Activated naive CD8-positive, alpha-beta T cell treated with anti-CD3 and anti-CD28 coated beads for 36 hours (primary cell): ENCODE data around the gene GTF2I. TPM values are rescaled to one million over a fixed set of nuclear protein-coding genes. Genes with fewer than 3 reads are reported as not detected.
"Not testable (repeated sequence)": the region's sequence is repeated elsewhere in the genome, so short reads cannot be mapped to it uniquely, and the experiment has no call there.

Source experiments
- DNase-seq: peaks from one replicate; pipeline ENCODE4 v3.0.0; 2021
- H3K27ac Mint-ChIP-seq: one replicate; pipeline ENCODE4 v1.8.0; 2022; ENCODE audit warnings: mild to moderate bottlenecking, moderate library complexity, mixed read lengths
- H3K27me3 Mint-ChIP-seq: one replicate; pipeline ENCODE4 v1.8.0; 2022; ENCODE audit warnings: mild to moderate bottlenecking, mixed read lengths
- H3K36me3 Mint-ChIP-seq: one replicate; pipeline ENCODE4 v1.8.0; 2021; ENCODE audit warnings: mild to moderate bottlenecking, mixed read lengths
- H3K4me1 Mint-ChIP-seq: one replicate; pipeline ENCODE4 v1.8.0; 2021; ENCODE audit warnings: mixed read lengths
- H3K4me3 Mint-ChIP-seq: one replicate; pipeline ENCODE4 v1.8.0; 2022; ENCODE audit warnings: mild to moderate bottlenecking, moderate library complexity, mixed read lengths
- H3K9me3 Mint-ChIP-seq: one replicate; pipeline ENCODE4 v1.8.0; 2022; ENCODE audit warnings: mixed read lengths
- total RNA-seq, 2 experiments: library from RNA; stranded (reverse); gene quantifications; one replicate each; pipeline ENCODE4 v1.2.3, GENCODE V29; 2021

GTF2I gene
- total RNA-seq, 2 experiments from 2014 or later = 151 to 158 TPM

DNA sequence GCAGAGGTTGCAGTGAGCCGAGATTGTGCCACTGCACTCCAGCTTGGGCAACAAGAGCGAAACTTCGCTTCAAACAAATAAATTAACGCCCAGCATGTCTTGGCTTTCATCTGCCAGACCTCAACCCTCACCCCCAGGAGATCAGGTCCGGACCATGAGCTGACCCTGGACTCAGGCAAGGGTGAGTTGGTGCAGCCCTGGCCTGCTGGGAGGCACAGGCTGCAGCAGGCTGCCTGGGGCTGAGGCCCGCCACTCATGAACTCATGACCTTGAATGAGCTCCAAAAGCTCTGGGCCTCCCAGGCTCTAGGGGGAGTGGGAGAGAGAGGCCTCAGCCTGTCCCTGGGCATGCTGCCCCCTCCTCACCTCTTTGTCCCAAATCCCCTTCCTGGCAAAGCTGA lies 114.6 kb downstream of the GTF2I start:
- H3K27me3 Mint-ChIP-seq, H3K27ac Mint-ChIP-seq, H3K4me3 Mint-ChIP-seq, H3K9me3 Mint-ChIP-seq, H3K36me3 Mint-ChIP-seq, DNase-seq, H3K4me1 Mint-ChIP-seq: not testable (repeated sequence)

DNA sequence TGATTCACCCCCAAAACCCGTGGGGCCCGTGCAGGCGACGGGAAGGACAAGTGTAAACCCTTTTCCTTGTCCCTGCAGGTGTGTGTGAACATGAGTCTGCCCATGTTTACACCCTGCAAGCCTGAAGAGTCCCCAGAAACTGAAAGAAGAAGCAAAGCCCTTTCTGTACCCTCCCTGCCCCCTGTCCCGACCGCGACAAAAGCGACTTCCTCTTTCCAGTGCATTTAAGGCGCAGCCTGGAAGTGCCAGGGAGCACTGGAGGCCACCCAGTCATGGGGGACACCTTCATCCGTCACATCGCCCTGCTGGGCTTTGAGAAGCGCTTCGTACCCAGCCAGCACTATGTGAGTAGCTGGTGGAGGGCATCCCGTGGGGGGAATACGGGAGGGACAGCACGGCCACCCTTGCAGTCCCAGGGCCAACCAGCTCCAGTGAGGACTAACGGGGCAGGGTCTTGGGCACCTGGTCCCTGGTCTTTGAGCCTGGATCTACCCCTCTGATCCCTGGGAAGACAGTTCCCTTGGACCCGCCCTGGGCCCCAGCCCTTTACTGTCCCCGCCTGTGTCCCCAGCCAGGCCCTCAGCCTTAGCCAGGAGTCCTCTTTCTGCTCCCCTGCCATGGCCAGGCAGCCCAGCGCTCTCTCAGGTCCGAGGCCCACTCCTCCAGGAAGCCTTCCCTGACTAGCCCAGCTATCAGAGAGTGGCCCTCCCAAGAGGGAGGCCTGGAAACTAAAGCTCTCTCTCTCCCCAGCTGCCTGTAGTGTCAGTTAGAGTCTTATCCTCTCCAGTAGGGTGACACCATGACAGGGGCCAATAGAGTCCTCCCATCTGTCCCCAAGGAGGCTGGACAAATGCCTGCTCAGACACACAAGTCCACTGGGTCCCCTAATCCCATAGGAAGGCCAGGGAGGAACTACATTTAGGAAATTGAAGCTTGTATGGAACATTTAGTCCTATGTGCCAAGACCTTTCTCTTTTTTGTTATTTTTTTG lies 116.5 kb downstream of the GTF2I start, which contains the start of gene NCF1:
Gene NCF1, plus strand, starts transcription at position 252 of the 991 bp plus-strand sequence. Its CDS starts 21 bp downstream, at position 273.
- H3K4me3 Mint-ChIP-seq, H3K4me1 Mint-ChIP-seq, DNase-seq, H3K27me3 Mint-ChIP-seq, H3K27ac Mint-ChIP-seq, H3K36me3 Mint-ChIP-seq, H3K9me3 Mint-ChIP-seq: not testable (repeated sequence)

DNA sequence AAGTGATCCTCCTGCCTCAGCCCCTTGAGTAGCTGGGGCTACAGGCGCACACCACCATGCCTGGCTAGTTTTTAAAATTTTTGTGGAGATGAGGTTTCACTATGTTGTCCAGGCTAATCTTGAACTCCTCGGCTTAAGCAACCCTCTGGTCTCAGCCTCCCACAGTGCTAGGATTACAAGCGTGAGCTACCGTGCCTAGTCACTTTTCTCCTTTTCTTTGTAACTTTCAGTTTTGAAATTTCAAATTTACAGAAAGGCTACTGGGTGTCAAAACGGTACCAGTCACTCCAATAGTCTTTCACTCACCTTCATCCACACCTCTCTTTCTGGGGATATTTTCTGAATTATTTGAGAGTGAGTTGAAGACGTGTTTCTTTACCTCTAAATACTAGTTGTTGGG lies 117.6 kb downstream of the GTF2I start:
- not testable (repeated sequence) for H3K27ac Mint-ChIP-seq, H3K4me1 Mint-ChIP-seq, H3K9me3 Mint-ChIP-seq, H3K4me3 Mint-ChIP-seq, DNase-seq, H3K27me3 Mint-ChIP-seq, H3K36me3 Mint-ChIP-seq

DNA sequence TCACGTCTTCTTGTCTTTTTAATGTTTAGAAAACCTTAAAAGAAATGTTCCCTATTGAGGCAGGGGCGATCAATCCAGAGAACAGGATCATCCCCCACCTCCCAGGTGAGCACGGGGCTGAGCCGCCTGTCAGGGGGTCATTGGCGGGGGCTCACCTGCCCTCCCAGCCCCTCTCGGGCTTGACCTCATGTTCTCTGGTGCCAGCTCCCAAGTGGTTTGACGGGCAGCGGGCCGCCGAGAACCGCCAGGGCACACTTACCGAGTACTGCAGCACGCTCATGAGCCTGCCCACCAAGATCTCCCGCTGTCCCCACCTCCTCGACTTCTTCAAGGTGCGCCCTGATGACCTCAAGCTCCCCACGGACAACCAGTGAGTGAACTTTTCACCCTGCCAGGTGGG lies 121.5 kb downstream of the GTF2I start:
- H3K4me1 Mint-ChIP-seq, H3K36me3 Mint-ChIP-seq, H3K9me3 Mint-ChIP-seq, H3K27me3 Mint-ChIP-seq, H3K4me3 Mint-ChIP-seq, DNase-seq, H3K27ac Mint-ChIP-seq: not testable (repeated sequence)

DNA sequence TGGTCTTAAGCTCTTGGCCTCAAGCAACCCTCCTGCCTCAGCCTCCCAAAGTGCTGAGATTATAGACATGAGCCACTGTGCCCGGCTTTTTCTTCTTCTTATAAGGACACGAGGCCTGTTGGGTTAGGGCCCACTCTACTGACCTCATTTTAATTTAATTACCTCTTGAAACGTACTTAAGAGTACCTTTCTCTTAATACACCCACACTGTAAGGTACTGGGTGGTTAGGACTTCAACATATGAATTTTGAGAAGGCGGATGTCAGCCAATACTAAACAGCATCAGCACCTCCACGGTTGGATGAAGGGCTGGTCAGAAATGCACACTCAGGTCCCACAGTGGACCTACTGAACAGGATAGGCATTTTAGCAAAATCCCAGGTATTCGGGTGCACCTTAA lies 124.2 kb downstream of the GTF2I start:
- not testable (repeated sequence) for H3K27ac Mint-ChIP-seq, H3K27me3 Mint-ChIP-seq, H3K36me3 Mint-ChIP-seq, DNase-seq, H3K4me1 Mint-ChIP-seq, H3K4me3 Mint-ChIP-seq, H3K9me3 Mint-ChIP-seq

DNA sequence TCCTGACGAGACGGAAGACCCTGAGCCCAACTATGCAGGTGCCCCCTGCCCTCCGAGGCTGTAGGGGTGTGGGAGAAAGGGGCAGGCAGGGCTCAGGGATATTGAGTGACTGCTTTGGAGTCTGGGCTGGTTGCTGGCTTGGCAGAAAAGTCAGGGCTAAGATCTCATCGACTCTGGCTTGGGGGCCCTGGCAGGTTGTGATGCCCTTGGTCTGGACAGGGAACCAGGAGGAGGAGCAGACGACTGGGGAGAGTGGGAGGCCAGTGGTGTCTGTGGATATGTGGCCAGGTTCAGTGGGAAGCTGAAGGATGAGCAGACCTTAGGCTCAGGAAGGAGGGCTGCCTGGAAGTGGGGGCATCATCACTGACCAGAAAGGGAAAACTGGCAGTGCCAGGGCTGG lies 126.1 kb downstream of the GTF2I start:
- DNase-seq, H3K4me3 Mint-ChIP-seq, H3K4me1 Mint-ChIP-seq, H3K27ac Mint-ChIP-seq, H3K27me3 Mint-ChIP-seq, H3K9me3 Mint-ChIP-seq, H3K36me3 Mint-ChIP-seq: not testable (repeated sequence)

DNA sequence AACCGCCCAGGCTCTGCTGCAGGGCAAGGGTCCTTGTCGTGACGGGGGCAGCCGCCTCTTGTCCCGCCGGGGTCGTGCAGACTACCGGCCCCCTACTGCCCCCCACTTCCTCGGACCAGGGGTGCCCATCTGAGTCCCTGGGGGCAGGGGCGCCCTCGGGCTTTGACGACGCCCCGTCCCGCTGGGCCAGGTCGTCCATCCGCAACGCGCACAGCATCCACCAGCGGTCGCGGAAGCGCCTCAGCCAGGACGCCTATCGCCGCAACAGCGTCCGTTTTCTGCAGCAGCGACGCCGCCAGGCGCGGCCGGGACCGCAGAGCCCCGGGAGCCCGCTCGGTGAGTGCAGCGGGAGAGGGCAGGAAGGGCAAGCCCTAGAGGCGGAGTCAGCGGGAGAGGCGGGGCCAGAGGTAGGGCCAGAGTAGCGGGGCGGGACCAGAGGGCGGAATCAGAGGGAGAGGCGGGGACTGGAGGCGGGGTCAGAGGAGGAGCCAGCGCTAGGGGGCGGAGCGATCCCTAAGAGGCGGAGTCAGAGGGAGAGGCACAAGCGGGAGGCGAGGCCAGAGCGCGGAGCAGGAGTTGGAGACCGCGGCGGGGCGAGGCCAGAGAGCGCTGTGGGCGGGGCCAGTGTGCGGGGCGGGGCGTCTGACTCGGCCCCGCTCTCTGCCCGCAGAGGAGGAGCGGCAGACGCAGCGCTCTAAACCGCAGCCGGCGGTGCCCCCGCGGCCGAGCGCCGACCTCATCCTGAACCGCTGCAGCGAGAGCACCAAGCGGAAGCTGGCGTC lies 131.0 kb downstream of the GTF2I start:
- DNase-seq = peak; percentile 93
- H3K4me3 Mint-ChIP-seq = peak overlapping the region; percentile 32
- not testable (repeated sequence) for H3K27ac Mint-ChIP-seq, H3K27me3 Mint-ChIP-seq, H3K4me1 Mint-ChIP-seq, H3K36me3 Mint-ChIP-seq, H3K9me3 Mint-ChIP-seq

DNA sequence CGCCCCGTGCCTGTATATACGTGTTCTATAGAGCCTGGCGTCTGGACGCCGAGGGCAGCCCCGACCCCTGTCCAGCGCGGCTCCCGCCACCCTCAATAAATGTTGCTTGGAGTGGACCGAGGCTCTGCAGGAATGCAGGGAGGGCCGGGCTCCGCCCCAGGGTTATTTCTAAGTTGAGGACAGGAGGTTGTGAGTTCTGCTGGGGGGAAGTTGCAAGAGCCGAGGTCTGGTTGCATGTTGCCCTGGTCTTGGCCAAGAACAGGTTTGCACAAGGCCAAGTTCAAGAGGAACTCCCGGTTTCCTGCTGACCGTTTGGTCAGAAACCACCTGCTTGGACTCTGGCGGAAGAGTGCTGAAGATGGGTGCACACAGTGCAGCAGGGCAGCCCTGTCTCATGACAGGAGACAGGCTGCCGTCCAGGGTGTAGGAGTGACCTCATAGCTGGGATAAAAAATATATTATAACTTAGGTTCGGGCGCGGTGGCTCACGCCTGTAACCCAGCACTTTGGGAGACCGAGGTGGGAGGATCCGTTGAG lies 131.8 kb downstream of the GTF2I start:
- not testable (repeated sequence) for H3K27ac Mint-ChIP-seq, DNase-seq, H3K9me3 Mint-ChIP-seq, H3K4me1 Mint-ChIP-seq, H3K27me3 Mint-ChIP-seq, H3K36me3 Mint-ChIP-seq, H3K4me3 Mint-ChIP-seq

DNA sequence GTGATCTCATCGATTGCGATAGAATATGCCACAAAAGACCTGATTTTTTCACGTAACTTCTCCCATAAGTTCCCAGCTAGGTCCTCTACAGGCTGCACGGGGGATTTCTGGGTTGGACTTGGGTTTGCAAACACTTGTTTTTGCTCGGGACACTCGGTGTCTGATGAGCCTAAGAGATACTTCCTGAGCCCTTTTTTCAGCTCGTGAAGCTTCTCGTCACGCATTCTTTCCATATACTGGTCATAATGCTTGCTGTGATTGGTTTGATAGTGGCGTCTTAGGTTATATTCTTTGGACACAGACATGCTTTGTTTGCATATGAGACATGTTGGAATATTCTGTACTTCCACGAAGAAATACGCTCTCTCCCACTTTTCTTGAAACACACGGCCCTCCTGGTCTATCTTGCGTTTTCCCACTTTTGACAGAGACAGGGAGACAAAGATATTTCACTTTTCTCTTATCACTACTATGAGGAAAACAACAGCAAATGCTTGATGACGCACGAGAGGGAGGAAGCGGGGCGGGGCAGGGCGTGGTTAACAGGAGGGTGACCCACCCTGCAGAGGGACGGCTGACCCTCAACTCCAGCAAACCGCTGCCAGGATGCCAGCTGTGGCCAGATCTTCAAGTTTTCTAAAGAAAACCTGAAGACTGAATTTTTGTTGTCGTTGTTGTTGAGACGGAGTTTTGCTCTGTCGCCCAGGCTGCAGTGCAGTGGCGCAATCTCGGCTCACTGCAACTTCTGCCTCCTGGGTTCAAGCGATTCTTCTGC lies 140.5 kb downstream of the GTF2I start:
- H3K9me3 Mint-ChIP-seq, DNase-seq, H3K27me3 Mint-ChIP-seq, H3K4me1 Mint-ChIP-seq, H3K4me3 Mint-ChIP-seq, H3K27ac Mint-ChIP-seq, H3K36me3 Mint-ChIP-seq: not testable (repeated sequence)

DNA sequence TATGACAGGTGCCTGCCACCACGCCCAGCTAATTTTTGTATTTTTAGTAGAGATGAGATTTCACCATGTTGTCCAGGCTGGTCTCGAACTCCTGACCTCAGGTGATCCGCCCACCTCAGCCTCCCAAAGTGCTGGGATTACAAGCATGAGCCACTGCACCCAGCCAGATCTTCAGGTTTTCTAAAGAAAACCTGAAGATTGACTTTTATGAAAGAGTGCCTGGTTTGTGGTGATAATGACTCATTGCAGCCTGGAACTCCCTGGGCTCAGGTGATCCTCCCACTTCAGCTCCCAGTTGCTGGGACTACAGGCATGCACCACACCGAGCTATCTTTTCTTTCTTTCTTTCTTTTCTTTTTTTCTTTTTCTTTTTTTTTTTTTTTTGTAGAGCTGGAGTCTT lies 141.1 kb downstream of the GTF2I start:
- not testable (repeated sequence) for H3K27me3 Mint-ChIP-seq, H3K9me3 Mint-ChIP-seq, DNase-seq, H3K27ac Mint-ChIP-seq, H3K36me3 Mint-ChIP-seq, H3K4me1 Mint-ChIP-seq, H3K4me3 Mint-ChIP-seq

Other genes with a start within 250 kb of the GTF2I start
- 1 to 10 TPM; 2.0 to 2.2 TPM for gene GTF2IRD1, start 203.8 kb upstream of the GTF2I start, total RNA-seq
- gene NCF1, start 116.3 kb downstream of the GTF2I start, total RNA-seq = 1 to 10 TPM; 1.8 to 2.5 TPM
- gene GTF2IRD2, start 193.9 kb downstream of the GTF2I start, total RNA-seq = 1 to 10 TPM; 4.1 to 4.6 TPM